Measurements from ENCODE around the gene CACNG3. TPM values are rescaled to one million over a fixed set of nuclear protein-coding genes. Genes with fewer than 3 reads are reported as not detected.
"Not testable (repeated sequence)": the region's sequence is repeated elsewhere in the genome, so short reads cannot be mapped to it uniquely, and the experiment has no call there.

Gene CACNG3
- total and polyA plus RNA-seq, 2 donors (not counting 3 experiments of a cell fraction or from before 2014, with no cell fraction given), result not detected

GRCh38 chr16:24235806-24236205, 20.3 kb upstream of the CACNG3 start:
- CTCF ChIA-PET, result interaction anchor here (1.5 kb wide), 1 partner anchor 18 kb away, joined by 3 read pairs; no protein-coding TSS in a partner anchor
- intact Hi-C loops (cut with micrococcal nuclease), result no loop called here
- Histone ChIP-seq H3K9ac (replicated peaks; ENCODE audit: extremely low read depth, insufficient read depth, low read length) (no peak overlapping the region), H2AFZ (ENCODE audit: low read depth, low read length) (no peak overlapping the region), H3K9me3 (replicated peaks; ENCODE audit: control insufficient read depth, insufficient read depth, low read length) (no peaks in the 10 kb centered on the region), H3K9me1 (replicated peaks; ENCODE audit: control insufficient read depth, extremely low read depth, insufficient read depth, low read length) (no peaks in the 10 kb centered on the region), H3K36me3 (ENCODE audit: control insufficient read depth in 2 of 2, extremely low read depth in 1 of 2, insufficient read depth in 2 of 2, low read length in 2 of 2) (no peaks in the 10 kb centered on the region), H3K4me1 (ENCODE audit: control insufficient read depth, extremely low read depth, insufficient read depth, low read length) (no peaks in the 10 kb centered on the region), H3K27me3 (ENCODE audit: control insufficient read depth in 2 of 2, insufficient read depth in 2 of 2, low read length in 2 of 2) (no peaks in the 10 kb centered on the region), H4K20me1 (replicated peaks; ENCODE audit: control insufficient read depth, extremely low read depth, insufficient read depth, low read length) (no peaks in the 10 kb centered on the region), H3K79me2 (ENCODE audit: control insufficient read depth, insufficient read depth, low read length) (no peaks in the 10 kb centered on the region), H3K4me3 (replicated peaks in 1 of 3; ENCODE audit: insufficient read depth in 1 of 3, low read depth in 1 of 3, low read length in 3 of 3) (no peak overlapping the region), H3K27ac (ENCODE audit: insufficient read depth, low read depth, low read length) (no peak overlapping the region), H3K4me2 (ENCODE audit: insufficient read depth, low read length) (no peak overlapping the region)
- POLR2A ChIA-PET, result no interaction called here
- dilution Hi-C loops (cut with MboI; ENCODE audit: extremely low pct_ligation_motif_present, low sequenced_read_pairs), result loop anchor here (25.0 kb wide), 1 partner anchor 149 kb away; no protein-coding TSS in a partner anchor
- TF ChIP-seq EZH2 (IDR thresholded peaks at IDR 0.05; ENCODE audit: borderline replicate concordance, low read depth, low read length, severe bottlenecking) (no peak), JUN (IDR thresholded peaks at IDR 0.05; ENCODE audit: borderline replicate concordance, insufficient read depth, insufficient read length, low read depth) (no peak), GATA2 (IDR thresholded peaks at IDR 0.05; ENCODE audit: insufficient read depth, insufficient read length, low read depth, low read length) (no peak), POLR2A (IDR thresholded peaks at IDR 0.05; ENCODE audit: low read depth, low read length) (no peak), FOS (IDR thresholded peaks at IDR 0.05; ENCODE audit: borderline replicate concordance, insufficient read depth, low read length) (no peak)
- TF ChIP-seq, protein P1, sequence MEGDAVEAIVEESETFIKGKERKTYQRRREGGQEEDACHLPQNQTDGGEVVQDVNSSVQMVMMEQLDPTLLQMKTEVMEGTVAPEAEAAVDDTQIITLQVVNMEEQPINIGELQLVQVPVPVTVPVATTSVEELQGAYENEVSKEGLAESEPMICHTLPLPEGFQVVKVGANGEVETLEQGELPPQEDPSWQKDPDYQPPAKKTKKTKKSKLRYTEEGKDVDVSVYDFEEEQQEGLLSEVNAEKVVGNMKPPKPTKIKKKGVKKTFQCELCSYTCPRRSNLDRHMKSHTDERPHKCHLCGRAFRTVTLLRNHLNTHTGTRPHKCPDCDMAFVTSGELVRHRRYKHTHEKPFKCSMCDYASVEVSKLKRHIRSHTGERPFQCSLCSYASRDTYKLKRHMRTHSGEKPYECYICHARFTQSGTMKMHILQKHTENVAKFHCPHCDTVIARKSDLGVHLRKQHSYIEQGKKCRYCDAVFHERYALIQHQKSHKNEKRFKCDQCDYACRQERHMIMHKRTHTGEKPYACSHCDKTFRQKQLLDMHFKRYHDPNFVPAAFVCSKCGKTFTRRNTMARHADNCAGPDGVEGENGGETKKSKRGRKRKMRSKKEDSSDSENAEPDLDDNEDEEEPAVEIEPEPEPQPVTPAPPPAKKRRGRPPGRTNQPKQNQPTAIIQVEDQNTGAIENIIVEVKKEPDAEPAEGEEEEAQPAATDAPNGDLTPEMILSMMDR (IDR thresholded peaks at IDR 0.05; ENCODE audit: extremely low read depth in 1 of 2, insufficient read depth in 1 of 2, low read depth in 1 of 2, low read length in 2 of 2), result no peak
- TF ChIP-seq, protein P2, sequence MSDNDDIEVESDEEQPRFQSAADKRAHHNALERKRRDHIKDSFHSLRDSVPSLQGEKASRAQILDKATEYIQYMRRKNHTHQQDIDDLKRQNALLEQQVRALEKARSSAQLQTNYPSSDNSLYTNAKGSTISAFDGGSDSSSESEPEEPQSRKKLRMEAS (IDR thresholded peaks at IDR 0.05; ENCODE audit: insufficient read depth, insufficient read length), result no peak
- FAIRE-seq (no peak), DNase-seq (ENCODE audit: low read depth, low spot score) (no peak)
- BruUV-seq (replicated peaks), result no TSS peak

- H3K36me3 ChIP-seq (ENCODE audit: control insufficient read depth in 2 of 2, extremely low read depth in 1 of 2, insufficient read depth in 2 of 2, low read length in 2 of 2); POLR2A ChIA-PET; H2AFZ ChIP-seq (ENCODE audit: low read depth, low read length); H3K4me2 ChIP-seq (ENCODE audit: insufficient read depth, low read length); intact Hi-C loops (cut with micrococcal nuclease); DNase-seq (ENCODE audit: low read depth, low spot score); H3K4me1 ChIP-seq (ENCODE audit: control insufficient read depth, extremely low read depth, insufficient read depth, low read length); H3K4me3 ChIP-seq (replicated peaks in 1 of 3; ENCODE audit: insufficient read depth in 1 of 3, low read depth in 1 of 3, low read length in 3 of 3); H3K9me1 ChIP-seq (replicated peaks; ENCODE audit: control insufficient read depth, extremely low read depth, insufficient read depth, low read length); H3K9me3 ChIP-seq (replicated peaks; ENCODE audit: control insufficient read depth, insufficient read depth, low read length); CTCF ChIA-PET; BruUV-seq (replicated peaks); H3K27ac ChIP-seq (ENCODE audit: insufficient read depth, low read depth, low read length); H3K27me3 ChIP-seq (ENCODE audit: control insufficient read depth in 2 of 2, insufficient read depth in 2 of 2, low read length in 2 of 2); H4K20me1 ChIP-seq (replicated peaks; ENCODE audit: control insufficient read depth, extremely low read depth, insufficient read depth, low read length); H3K79me2 ChIP-seq (ENCODE audit: control insufficient read depth, insufficient read depth, low read length); H3K9ac ChIP-seq (replicated peaks; ENCODE audit: extremely low read depth, insufficient read depth, low read length); FAIRE-seq: not testable (repeated sequence)
- dilution Hi-C loops (cut with MboI; ENCODE audit: extremely low pct_ligation_motif_present, low sequenced_read_pairs), result loop anchor here (25.0 kb wide), 1 partner anchor 152 kb away; no protein-coding TSS in a partner anchor
Measured at GRCh38 chr16:24238846-24239245, 17.3 kb upstream of the CACNG3 start.
